Measurements from ENCODE around the gene BICRA. TPM values are rescaled to one million over a fixed set of nuclear protein-coding genes. Genes with fewer than 3 reads are reported as not detected.

Gene BICRA
- total and polyA plus RNA-seq, 2 of the 8 experiments (the other 6 are each of a cell fraction or from before 2014, with no cell fraction given) = 1.5 to 29.2 TPM

GRCh38 chr19:47713046-47714021 is 104.4 kb downstream of the BICRA start, which contains the start of gene EHD2 (continued):
- TF ChIP-seq MAX (IDR thresholded peaks at IDR 0.05) (no peak), USF2 (IDR thresholded peaks at IDR 0.05; ENCODE audit: low read length) (no peak), NRF1 (IDR thresholded peaks at IDR 0.05; ENCODE audit: low read depth, low read length) (no peak), SIX5 (IDR thresholded peaks at IDR 0.05; ENCODE audit: low read depth, low read length) (no peak), FOSL1 (IDR thresholded peaks at IDR 0.05; ENCODE audit: insufficient read depth, low read depth, low read length) (no peak), BACH1 (IDR thresholded peaks at IDR 0.05; ENCODE audit: low read length) (no peak), ATF2 (IDR thresholded peaks at IDR 0.05; ENCODE audit: low read length) (no peak), HDAC6 (IDR thresholded peaks at IDR 0.05; ENCODE audit: low read depth, low read length) (no peak), RAD21 (IDR thresholded peaks at IDR 0.05 in 1 of 2, conservative IDR thresholded peaks at IDR 0.05 in 1 of 2; ENCODE audit: low read depth in 2 of 2, low read length in 2 of 2) (peak; percentile 77 to 81), ASH2L (IDR thresholded peaks at IDR 0.05; ENCODE audit: low read length) (peak; percentile 58), BRCA1 (IDR thresholded peaks at IDR 0.05; ENCODE audit: low read depth, low read length) (no peak), TBP (IDR thresholded peaks at IDR 0.05; ENCODE audit: low read depth, low read length) (no peak), JUND (IDR thresholded peaks at IDR 0.05; ENCODE audit: low read length) (no peak), JUN (IDR thresholded peaks at IDR 0.05; ENCODE audit: low read depth, low read length) (no peak)

All from H1 (cell line).